Urinary bladder (tissue), 4 donors: Measurements from ENCODE around the gene CSTF1. TPM values are rescaled to one million over a fixed set of nuclear protein-coding genes. Genes with fewer than 3 reads are reported as not detected.
"Not testable (repeated sequence)": the region's sequence is repeated elsewhere in the genome, so short reads cannot be mapped to it uniquely, and the experiment has no call there.

ENCODE experiments used
- DNase-seq: peaks from one replicate; pipeline ENCODE4 v3.0.0-alpha.2; 2015; ENCODE audit errors: extremely low spot score
- H3K27ac ChIP-seq: one replicate; pipeline ENCODE4 v1.5.1; 2013; ENCODE audit warnings: low read depth, mild to moderate bottlenecking, moderate library complexity
- H3K36me3 ChIP-seq: one replicate; pipeline ENCODE4 v1.6.1; 2013; ENCODE audit warnings: mild to moderate bottlenecking, moderate library complexity; ENCODE audit not compliant: insufficient read depth
- H3K4me1 ChIP-seq: one replicate; pipeline ENCODE4 v1.6.1; 2013; ENCODE audit warnings: mild to moderate bottlenecking, moderate library complexity; ENCODE audit not compliant: insufficient read depth
- H3K4me3 ChIP-seq: one replicate; pipeline ENCODE4 v1.5.1; 2013; ENCODE audit warnings: low read depth, low read length
- WGBS: extraction: QIAGEN DNeasy Blood & Tissue Kit; methylation state at CpG from one replicate; pipeline ENCODE4 v1.1.7; 2013; 5-methylcytosine and 5-hydroxymethylcytosine counted together
- polyA plus RNA-seq: library from polyadenylated mRNA; stranded (reverse); fragments of 200-250 nt; gene quantifications from one replicate; pipeline ENCODE4 v1.2.3, GENCODE V29; 2013
- total RNA-seq: library from RNA; depleted of rRNA; stranded (reverse); fragments of >200 nt; gene quantifications from one replicate; pipeline ENCODE4 v1.2.3, GENCODE V29; 2014
- donor health status: healthy with polysubstance abuse.
- donor health status: healthy.

Gene CSTF1
- total and polyA plus RNA-seq, 2 donors = 18.8 to 40.8 TPM

DNA sequence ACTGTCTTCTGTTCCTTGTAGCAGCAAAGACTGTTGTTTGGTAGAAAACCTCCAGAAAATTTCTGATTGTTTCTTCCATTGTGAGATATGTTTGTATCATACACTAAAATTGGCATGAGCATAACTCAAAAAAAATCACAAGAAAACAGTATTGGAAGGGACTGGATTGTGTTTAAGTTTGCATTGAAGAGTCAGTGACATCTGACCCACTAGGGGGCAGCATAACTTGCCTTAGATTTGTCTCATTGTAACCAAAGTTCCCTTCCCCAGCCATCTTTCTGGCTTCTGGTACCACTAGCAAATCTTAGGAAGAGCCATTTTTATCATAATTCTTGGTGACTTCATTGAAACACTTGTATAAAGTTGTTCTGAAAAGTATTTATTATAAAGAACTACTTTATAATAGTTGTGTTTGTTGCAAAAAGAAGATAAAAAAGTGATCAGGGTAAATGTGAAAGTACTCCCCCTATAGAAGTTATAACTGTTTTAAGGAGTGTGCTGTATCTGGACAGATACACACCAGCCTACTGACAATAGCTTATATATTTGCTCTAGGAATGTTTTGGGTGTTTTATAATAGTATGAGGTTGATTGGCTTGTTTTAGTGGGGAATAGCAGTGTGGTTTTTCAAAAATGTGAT lies 7.7 kb downstream of the CSTF1 start:
- no peak overlapping the region for H3K27ac ChIP-seq
- H3K36me3 ChIP-seq = peaks cover 18% of the 10 kb centered on the region
- no peak for DNase-seq
- no peaks in the 10 kb centered on the region for H3K4me1 ChIP-seq
- no peak overlapping the region for H3K4me3 ChIP-seq

DNA sequence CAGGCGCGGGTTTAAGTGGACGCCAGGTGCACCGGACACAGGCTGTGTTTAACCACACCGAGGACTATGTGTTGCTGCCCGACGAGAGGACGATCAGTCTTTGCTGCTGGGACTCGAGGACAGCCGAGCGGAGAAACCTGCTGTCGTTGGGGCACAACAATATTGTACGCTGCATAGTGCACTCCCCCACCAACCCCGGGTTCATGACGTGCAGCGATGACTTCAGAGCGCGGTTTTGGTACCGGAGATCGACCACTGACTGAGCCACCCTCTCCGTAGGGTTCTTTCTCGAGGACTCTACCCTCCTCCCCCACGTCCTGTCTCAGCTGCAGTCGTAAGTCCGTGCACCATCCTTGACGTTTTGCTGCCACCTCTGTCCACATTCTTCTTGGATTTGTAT lies 11.0 kb downstream of the CSTF1 start:
- Histone ChIP-seq H3K36me3 (peaks cover 14% of the 10 kb centered on the region), H3K4me3 (no peak overlapping the region), H3K27ac (no peak overlapping the region), H3K4me1 (no peaks in the 10 kb centered on the region)
- 93% methylated on average over 26 of the region's 26 CpGs for WGBS
- no peak for DNase-seq

GRCh38 chr20:56405356-56405755 lies 12.9 kb downstream of the CSTF1 start:
- H3K27ac ChIP-seq, DNase-seq, H3K4me3 ChIP-seq, H3K4me1 ChIP-seq: not testable (repeated sequence)
- peaks cover 11% of the 10 kb centered on the region for H3K36me3 ChIP-seq
- 94% methylated on average over 12 of the region's 12 CpGs for WGBS

GRCh38 chr20:56406910-56407309 lies 14.5 kb downstream of the CSTF1 start:
- Histone ChIP-seq H3K27ac (no peak overlapping the region), H3K36me3 (peaks cover 9% of the 10 kb centered on the region)
- DNase-seq = no peak

GRCh38 chr20:56409521-56409920 lies 17.1 kb downstream of the CSTF1 start:
- Histone ChIP-seq H3K36me3 (peaks cover 5% of the 10 kb centered on the region), H3K4me1 (no peaks in the 10 kb centered on the region), H3K4me3 (no peak overlapping the region), H3K27ac (no peak overlapping the region)
- no peak for DNase-seq
- WGBS = 73% methylated on average over 5 of the region's 5 CpGs

More at GRCh38 chr20:56406910-56407309, 14.5 kb downstream of the CSTF1 start:
- Histone ChIP-seq H3K4me3 (no peak overlapping the region), H3K4me1 (no peaks in the 10 kb centered on the region)
- WGBS = 90% methylated on average over 3 of the region's 3 CpGs

DNA sequence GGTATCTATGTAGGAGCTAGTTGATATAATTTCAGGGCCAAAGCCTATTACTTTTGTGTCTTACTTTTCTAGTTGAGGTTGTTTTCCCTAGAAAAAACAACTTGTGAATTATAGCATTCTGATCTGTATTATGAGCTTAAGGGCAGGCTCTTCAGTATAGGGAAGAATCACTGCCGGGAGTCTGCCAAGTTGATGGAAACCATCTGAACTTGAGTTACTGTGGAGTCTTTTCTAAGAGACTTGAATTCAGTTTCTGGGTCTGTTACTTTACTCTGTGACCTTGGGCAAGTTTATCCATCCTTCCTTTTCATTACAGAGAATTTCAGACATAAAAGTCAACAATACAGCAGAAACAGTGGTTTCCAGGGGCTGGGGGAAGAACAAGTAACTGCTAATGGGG lies 17.5 kb downstream of the CSTF1 start:
- 61% methylated on average over 1 of the region's 1 CpG for WGBS

GRCh38 chr20:56411287-56411686 lies 18.8 kb downstream of the CSTF1 start:
- 89% methylated on average over 7 of the region's 7 CpGs for WGBS

More for the DNA sequence above, 17.5 kb downstream of the CSTF1 start:
- no peak overlapping the region for H3K4me3 ChIP-seq
- H3K4me1 ChIP-seq = no peaks in the 10 kb centered on the region
- peaks cover 5% of the 10 kb centered on the region for H3K36me3 ChIP-seq
- no peak overlapping the region for H3K27ac ChIP-seq
- DNase-seq = no peak

GRCh38 chr20:56411759-56412472 lies 19.5 kb downstream of the CSTF1 start, which contains the start of gene CASS4:
TSS of gene CASS4 (plus strand) at chr20:56412260. CDS start at chr20:56412459, 199 bp downstream.
- WGBS = 41% methylated on average over 10 of the region's 10 CpGs
- no peak within 1 kb of the TSS for H3K4me3 ChIP-seq
- DNase-seq = no peak

More at GRCh38 chr20:56411287-56411686, 18.8 kb downstream of the CSTF1 start:
- DNase-seq, H3K36me3 ChIP-seq, H3K4me3 ChIP-seq, H3K27ac ChIP-seq, H3K4me1 ChIP-seq: not testable (repeated sequence)

DNA sequence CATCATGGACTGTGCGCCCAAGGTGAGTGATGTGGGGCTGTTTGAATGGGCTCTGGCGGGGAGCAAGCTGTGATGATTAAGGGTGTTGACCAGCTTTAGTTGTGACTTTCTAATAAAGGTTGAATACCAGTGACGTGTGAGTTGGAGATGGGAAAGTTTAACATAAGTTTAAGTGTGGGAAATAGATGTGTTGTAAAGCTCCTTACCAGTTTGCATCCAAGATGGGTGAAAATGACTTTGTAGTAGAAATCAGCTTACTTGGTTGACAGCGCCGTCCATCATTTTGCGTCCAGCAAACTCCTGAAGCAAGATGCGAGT lies 20.0 kb downstream of the CSTF1 start:
- H3K4me3 ChIP-seq = no peak overlapping the region
- no peaks in the 10 kb centered on the region for H3K4me1 ChIP-seq
- H3K27ac ChIP-seq = no peak overlapping the region
- no peak for DNase-seq
- H3K36me3 ChIP-seq = no peaks in the 10 kb centered on the region
- 86% methylated on average over 7 of the region's 7 CpGs for WGBS

More at GRCh38 chr20:56411759-56412472, 19.5 kb downstream of the CSTF1 start, which contains the start of gene CASS4:
- Histone ChIP-seq H3K27ac (no peak within 1 kb of the TSS), H3K4me1 (no peaks in the 10 kb centered on the region), H3K36me3 (peaks cover under 1% of the 10 kb centered on the region)

GRCh38 chr20:56412949-56413348 lies 20.5 kb downstream of the CSTF1 start:
- no peak overlapping the region for H3K4me3 ChIP-seq
- no peak for DNase-seq
- no peaks in the 10 kb centered on the region for H3K36me3 ChIP-seq
- WGBS = 94% methylated on average over 3 of the region's 3 CpGs
- no peaks in the 10 kb centered on the region for H3K4me1 ChIP-seq
- no peak overlapping the region for H3K27ac ChIP-seq

DNA sequence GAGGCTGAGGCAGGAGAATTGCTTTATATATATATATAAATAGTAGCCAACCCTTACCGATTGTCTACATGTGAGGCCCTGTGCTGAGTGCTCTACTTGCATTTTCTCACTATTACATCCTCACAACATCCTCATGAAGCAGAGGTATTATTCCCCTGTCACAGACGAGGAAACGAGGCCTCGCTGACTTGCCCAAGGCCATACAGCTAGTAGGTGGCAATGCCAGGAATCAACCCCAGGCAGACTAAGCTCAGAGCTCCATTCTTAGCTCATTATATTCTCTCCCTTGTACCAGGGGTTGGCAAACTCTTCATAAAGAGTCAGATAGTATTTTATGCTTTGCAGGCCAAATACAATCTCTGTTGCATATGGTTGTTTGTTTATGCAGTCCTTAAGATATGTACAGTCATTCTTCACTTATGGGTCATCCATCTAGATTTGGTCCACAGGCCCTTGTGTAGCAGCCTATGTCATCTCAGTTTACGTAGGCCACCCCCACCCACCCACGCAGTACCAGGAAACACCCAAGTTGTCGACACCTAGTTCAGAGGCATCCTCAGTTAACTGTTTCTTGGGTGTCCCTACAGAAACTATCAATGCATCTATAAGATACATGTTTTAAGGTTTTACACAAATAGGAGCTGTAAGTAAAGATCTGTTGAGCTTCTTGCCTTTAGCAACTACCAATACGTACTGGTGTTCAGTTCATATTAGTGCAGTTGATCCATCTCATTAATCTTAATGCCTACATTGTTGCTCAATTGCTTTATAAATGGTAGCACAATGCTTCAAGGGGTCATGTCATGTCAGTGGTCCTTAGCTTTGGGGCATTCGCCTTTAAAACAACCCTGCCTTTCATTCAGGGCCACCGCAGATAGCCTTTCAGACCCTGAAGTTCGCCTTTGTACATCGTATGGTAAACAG lies 22.7 kb downstream of the CSTF1 start:
- Histone ChIP-seq H3K4me1 (no peaks in the 10 kb centered on the region), H3K4me3 (no peak overlapping the region), H3K27ac (no peak overlapping the region), H3K36me3 (no peaks in the 10 kb centered on the region)
- WGBS = 79% methylated on average over 12 of the region's 12 CpGs
- no peak for DNase-seq

DNA sequence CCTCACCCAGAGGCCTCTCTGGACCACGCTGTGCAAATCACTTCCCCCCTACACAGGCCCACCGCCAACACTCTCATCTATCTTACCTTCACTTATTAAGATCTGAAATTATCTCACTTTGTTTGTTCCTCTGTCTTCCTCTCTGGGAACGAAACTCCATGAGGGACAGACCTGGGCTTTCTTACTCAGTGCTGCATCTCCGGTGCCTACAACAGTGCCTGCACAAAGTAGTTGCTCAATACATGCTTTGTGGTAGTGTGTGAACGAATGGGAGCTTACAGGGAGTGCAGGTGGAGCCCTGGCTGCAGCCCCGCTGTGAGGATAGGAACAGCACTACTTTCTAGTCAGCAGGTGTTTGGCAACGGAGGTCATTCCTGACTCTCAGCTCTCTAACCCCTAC lies 25.0 kb downstream of the CSTF1 start:
- Histone ChIP-seq H3K27ac (no peak overlapping the region), H3K4me3 (no peak overlapping the region), H3K4me1 (no peaks in the 10 kb centered on the region), H3K36me3 (no peaks in the 10 kb centered on the region)
- 90% methylated on average over 7 of the region's 7 CpGs for WGBS
- no peak for DNase-seq

- 89% methylated on average over 4 of the region's 4 CpGs for WGBS
- no peaks in the 10 kb centered on the region for H3K4me1 ChIP-seq
- H3K27ac ChIP-seq = no peak overlapping the region
- no peaks in the 10 kb centered on the region for H3K36me3 ChIP-seq
- H3K4me3 ChIP-seq = no peak overlapping the region
- DNase-seq = no peak
Measured at GRCh38 chr20:56417911-56418310, 25.5 kb downstream of the CSTF1 start.
